GM12874 (cell line): Measurements from ENCODE around the gene HOXC6.
A peak's percentile ranks its signal among the peaks of the same experiment; 100 is the strongest.

Experiments
- CTCF ChIP-seq: IDR thresholded peaks from 2 replicates; pipeline ENCODE4 v1.5.1; 2011; ENCODE audit warnings: low read depth, mild to moderate bottlenecking, control low read depth, low read length, moderate library complexity; ENCODE audit not compliant: insufficient read depth

The HOXC6 gene

GRCh38 chr12:54005531-54005852 lies 22.7 kb upstream of the HOXC6 start:
- TF ChIP-seq CTCF, result no peak

- TF ChIP-seq CTCF, result peak; percentile 85
These were observed 22.2 kb upstream of the HOXC6 start for GRCh38 chr12:54005853-54006558.

GRCh38 chr12:54006559-54007220 lies 21.6 kb upstream of the HOXC6 start:
- TF ChIP-seq CTCF, result no peak

DNA sequence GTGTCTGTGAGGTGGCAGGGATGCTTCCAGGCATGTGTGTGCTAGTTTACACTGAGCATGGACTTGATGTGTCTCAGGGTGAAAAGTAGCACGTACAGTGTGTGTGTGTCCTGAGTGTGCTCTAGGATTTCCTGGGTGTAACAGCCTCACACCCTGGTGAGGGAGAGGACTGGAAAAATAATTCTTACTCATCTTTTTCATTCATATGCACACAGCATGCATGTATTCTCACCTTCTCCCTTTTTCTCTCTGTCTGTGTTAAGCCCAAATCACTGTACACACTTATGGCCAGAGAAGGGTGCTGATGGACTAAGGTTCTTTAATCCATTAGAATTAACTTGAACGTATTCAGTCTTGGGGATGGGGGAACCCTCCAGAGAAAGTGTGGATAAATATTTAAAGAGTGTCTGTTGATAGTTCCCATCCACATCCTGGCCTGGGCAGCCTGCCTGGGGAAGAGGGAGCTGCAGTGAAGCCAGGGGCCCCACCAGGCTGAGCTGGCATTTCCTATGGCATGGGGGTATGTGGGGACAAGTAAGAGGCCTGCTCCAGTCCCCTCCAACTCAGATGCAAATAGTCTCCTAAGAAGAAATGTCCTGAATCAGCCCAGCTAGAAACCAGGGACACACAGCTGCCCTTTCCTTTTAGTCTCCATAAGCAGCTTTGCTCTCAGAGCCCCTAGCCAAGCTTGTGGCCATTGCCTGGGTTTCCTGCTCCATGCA lies 20.5 kb upstream of the HOXC6 start:
- TF ChIP-seq CTCF, result no peak

DNA sequence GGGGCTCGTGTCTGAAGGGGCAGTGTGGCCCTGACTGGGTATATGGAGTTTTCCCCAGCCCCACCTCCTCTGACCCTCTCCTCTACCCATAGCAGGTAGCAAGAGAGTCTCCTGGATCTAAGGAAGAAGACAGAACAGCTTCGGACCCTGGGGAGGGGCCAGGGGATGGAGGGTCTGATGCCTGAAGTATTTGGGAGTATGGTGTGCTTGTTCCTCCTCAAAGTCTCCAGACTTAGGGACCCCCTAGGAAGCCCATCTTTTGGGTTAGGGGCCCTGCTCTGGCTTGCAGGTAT lies 20.0 kb upstream of the HOXC6 start:
- TF ChIP-seq CTCF, result no peak

DNA sequence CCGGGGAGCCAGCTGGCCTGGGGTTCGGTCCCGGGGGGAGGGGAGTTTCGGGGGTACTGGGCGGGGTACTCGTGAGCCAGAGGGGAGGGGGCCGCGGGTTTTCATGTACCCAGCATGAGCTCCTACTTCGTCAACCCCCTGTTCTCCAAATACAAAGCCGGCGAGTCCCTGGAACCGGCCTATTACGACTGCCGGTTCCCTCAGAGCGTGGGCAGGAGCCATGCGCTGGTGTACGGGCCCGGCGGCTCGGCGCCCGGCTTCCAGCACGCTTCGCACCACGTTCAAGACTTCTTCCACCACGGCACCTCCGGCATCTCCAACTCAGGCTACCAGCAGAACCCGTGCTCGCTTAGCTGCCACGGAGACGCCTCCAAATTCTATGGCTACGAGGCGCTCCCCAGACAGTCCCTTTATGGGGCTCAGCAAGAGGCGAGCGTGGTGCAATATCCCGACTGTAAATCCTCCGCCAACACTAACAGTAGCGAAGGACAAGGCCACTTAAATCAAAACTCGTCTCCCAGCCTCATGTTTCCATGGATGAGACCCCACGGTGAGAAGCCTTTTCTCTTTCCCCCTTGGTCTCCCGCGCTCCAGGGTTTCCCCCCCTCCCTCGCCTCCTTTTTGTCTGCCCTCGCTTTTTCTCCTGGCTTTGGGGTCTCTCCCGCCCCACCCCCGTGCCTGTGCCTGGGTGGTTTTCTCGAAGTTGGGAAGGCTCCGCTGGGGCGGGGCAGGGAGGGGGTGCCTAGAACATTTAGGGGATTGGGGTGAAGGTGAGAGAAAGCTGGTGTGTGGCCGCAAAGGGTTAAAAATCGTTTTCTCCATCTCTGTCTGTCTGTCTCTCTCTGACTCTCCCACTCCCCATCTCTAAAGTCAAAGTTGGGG lies 18.8 kb upstream of the HOXC6 start:
- no peak for TF ChIP-seq CTCF
